Fibroblast of peridontal ligament (primary cell): ENCODE results near the gene OR11L1.

Source experiments
- DNase-seq: peaks from one replicate; pipeline ENCODE4 v3.0.0-alpha.2; 2010; ENCODE audit errors: extremely low read depth

The OR11L1 gene

DNA sequence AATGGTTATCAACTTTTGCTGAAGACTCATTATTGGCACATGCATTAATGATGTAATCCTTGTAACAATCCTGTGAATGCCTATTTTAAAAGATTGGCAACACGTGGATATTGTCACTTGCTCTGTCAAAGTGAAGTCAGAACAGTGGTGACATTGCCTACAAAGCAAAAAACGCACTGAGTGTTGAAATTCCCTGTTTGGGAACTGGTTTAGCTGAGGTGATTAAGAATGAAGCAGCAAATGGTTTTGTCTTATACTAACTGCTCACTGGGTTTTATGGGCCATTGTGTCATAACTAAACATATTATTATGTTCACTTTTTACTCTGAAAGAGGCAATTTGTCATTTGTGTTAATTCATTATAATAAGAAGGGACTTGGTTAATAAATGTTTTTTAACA lies 29.1 kb downstream of the OR11L1 start:
- DNase-seq = no peak

- DNase-seq = no peak
These were observed 44.2 kb downstream of the OR11L1 start for GRCh38 chr1:247797518-247797917.
